ENCODE data around the gene TMEM266. TPM values are rescaled to one million over a fixed set of nuclear protein-coding genes. Genes with fewer than 3 reads are reported as not detected.
A peak's percentile ranks its signal among the peaks of the same experiment; 100 is the strongest.

TMEM266 gene
- total and polyA plus RNA-seq, 2 experiments from 2014 or later, result 0.42 to 5.0 TPM

DNA sequence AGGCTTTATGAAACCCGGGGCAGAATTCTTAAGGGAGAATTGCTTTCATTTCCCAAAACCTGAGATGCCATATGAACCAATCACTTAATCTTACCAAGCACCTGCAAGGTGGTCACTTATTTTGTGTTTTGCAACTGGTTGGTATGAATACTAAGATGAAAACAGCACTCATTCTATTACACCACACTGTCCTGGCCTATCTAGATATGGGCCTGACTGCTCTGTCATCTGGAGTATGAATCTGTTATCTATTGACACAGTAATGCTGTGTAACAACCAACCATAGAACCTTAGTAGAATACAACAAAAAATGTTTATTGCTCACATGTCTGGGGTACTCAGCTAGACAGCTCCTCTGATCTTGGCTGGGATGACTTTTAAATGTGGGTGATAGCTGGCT lies 74.8 kb downstream of the TMEM266 start (continued):
- TF ChIP-seq, protein P1, sequence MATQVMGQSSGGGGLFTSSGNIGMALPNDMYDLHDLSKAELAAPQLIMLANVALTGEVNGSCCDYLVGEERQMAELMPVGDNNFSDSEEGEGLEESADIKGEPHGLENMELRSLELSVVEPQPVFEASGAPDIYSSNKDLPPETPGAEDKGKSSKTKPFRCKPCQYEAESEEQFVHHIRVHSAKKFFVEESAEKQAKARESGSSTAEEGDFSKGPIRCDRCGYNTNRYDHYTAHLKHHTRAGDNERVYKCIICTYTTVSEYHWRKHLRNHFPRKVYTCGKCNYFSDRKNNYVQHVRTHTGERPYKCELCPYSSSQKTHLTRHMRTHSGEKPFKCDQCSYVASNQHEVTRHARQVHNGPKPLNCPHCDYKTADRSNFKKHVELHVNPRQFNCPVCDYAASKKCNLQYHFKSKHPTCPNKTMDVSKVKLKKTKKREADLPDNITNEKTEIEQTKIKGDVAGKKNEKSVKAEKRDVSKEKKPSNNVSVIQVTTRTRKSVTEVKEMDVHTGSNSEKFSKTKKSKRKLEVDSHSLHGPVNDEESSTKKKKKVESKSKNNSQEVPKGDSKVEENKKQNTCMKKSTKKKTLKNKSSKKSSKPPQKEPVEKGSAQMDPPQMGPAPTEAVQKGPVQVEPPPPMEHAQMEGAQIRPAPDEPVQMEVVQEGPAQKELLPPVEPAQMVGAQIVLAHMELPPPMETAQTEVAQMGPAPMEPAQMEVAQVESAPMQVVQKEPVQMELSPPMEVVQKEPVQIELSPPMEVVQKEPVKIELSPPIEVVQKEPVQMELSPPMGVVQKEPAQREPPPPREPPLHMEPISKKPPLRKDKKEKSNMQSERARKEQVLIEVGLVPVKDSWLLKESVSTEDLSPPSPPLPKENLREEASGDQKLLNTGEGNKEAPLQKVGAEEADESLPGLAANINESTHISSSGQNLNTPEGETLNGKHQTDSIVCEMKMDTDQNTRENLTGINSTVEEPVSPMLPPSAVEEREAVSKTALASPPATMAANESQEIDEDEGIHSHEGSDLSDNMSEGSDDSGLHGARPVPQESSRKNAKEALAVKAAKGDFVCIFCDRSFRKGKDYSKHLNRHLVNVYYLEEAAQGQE (IDR thresholded peaks at IDR 0.05; ENCODE audit: unreplicated experiment), result no peak
- no peak for TF ChIP-seq NANOG (IDR thresholded peaks at IDR 0.05; ENCODE audit: borderline replicate concordance)

DNA sequence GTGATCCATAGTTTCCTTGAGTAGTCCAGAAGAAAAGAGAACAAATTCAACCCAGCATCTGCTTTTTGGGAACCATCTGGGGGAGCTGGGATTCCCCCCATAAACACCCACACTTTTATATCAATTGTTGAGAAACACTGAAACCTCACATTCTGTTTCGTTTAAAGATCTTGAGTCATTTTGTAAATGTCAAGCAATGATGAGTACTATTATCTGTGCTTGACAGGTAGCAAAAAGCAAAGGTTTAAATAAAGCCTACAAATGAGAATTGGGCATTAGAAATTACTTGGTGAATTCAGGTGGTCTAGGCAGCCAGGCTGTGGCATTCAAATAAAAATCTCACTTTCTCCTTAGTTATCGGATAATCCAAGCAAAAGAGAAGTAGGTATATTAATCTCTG lies 75.7 kb downstream of the TMEM266 start:
- Mint-ChIP-seq H3K4me3 (no peak overlapping the region), H3K4me1 (peaks cover 18% of the 10 kb centered on the region; the same call in 2 of the 3 replicates), H3K27ac (no peak overlapping the region), H3K27me3 (ENCODE audit: insufficient read depth, low read depth, poor library complexity) (peaks cover 5% of the 10 kb centered on the region), H3K9me3 (no peaks in the 10 kb centered on the region), H3K36me3 (ENCODE audit: low read depth) (no peaks in the 10 kb centered on the region; the same call in 2 of the 3 replicates)
- TF ChIP-seq NANOG (IDR thresholded peaks at IDR 0.05; ENCODE audit: borderline replicate concordance), result no peak
- H3K4me3 ChIP-seq, result no peak overlapping the region
- H3K79me2 ChIP-seq (replicated peaks; ENCODE audit: insufficient read depth), result no peaks in the 10 kb centered on the region
- DNase-seq (ENCODE audit: low spot score), result no peak
- H3K4me2 ChIP-seq, result no peak overlapping the region
- no peaks in the 10 kb centered on the region for H4K20me1 ChIP-seq (replicated peaks; ENCODE audit: insufficient read depth)
- 0 out of 2 replicates have a peak, but pooled peaks cover 3% of the 10 kb centered on the region for H3F3A ChIP-seq (replicated peaks; ENCODE audit: low read depth)
- H3K27me3 ChIP-seq (ENCODE audit: insufficient read depth), result no peaks in the 10 kb centered on the region
- H3K9me2 ChIP-seq (ENCODE audit: insufficient read depth), result no peaks in the 10 kb centered on the region
- no peak overlapping the region for H2AFZ ChIP-seq
- peaks cover 12% of the 10 kb centered on the region for H3K4me1 ChIP-seq (ENCODE audit: insufficient read depth)
- H3K36me3 ChIP-seq (ENCODE audit: insufficient read depth), result no peaks in the 10 kb centered on the region
- no peak overlapping the region for H3K27ac ChIP-seq (ENCODE audit: low read depth)
- ATAC-seq, result no peak

DNA sequence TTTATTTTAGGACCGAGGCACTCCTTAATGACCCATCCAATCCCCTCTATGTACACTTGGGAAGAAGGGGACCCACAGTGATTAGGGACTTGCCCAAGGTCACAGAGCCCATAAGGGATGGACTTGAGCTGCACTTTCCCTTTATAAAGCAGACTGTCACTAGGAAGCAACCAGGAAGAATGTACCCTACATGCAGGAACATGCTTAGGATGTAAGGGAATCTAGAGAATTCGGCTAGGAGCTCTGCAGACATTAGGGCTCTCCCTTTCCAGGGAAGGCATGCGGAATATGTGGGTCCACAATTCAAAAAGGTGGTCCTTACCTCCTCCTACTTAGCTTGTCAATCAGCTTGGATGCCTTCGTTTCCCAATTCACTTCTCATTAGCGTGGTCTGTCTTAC lies 78.7 kb downstream of the TMEM266 start:
- no peak overlapping the region for H3K4me3 ChIP-seq
- no peaks in the 10 kb centered on the region for H3K36me3 ChIP-seq (ENCODE audit: insufficient read depth)
- H2AFZ ChIP-seq, result no peak overlapping the region
- no peak for TF ChIP-seq EZH2phosphoT487 (IDR thresholded peaks at IDR 0.05; ENCODE audit: unreplicated experiment)
- no peak for TF ChIP-seq ZNF114 (CRISPR knock-in tag; IDR thresholded peaks at IDR 0.05)
- H3K9me2 ChIP-seq (ENCODE audit: insufficient read depth), result no peaks in the 10 kb centered on the region
- H3K79me2 ChIP-seq (replicated peaks; ENCODE audit: insufficient read depth), result no peaks in the 10 kb centered on the region
- no peaks in the 10 kb centered on the region for H4K20me1 ChIP-seq (replicated peaks; ENCODE audit: insufficient read depth)
- no peaks in the 10 kb centered on the region for H3K27me3 ChIP-seq (ENCODE audit: insufficient read depth)
- H3K27me3 Mint-ChIP-seq (ENCODE audit: insufficient read depth, low read depth, poor library complexity), result peaks cover 8% of the 10 kb centered on the region
- H3K4me2 ChIP-seq, result 0 out of 2 replicates have a peak overlapping the region, but pooled peaks have one; percentile 21
- H3F3A ChIP-seq (replicated peaks; ENCODE audit: low read depth), result 0 out of 2 replicates have a peak, but pooled peaks cover 3% of the 10 kb centered on the region
- no peaks in the 10 kb centered on the region; the same call in 2 of the 3 replicates for H3K36me3 Mint-ChIP-seq (ENCODE audit: low read depth)
- no peak overlapping the region for H3K27ac Mint-ChIP-seq
- no peak for ATAC-seq
- peak; percentile 35 for DNase-seq (ENCODE audit: low spot score)
- peaks cover 12% of the 10 kb centered on the region for H3K4me1 ChIP-seq (ENCODE audit: insufficient read depth)
- H3K4me3 Mint-ChIP-seq, result no peak overlapping the region
- no peak overlapping the region for H3K27ac ChIP-seq (ENCODE audit: low read depth)
- peaks cover 19% of the 10 kb centered on the region for H3K4me1 Mint-ChIP-seq
- no peaks in the 10 kb centered on the region; the same call in 2 of the 3 replicates for H3K9me3 Mint-ChIP-seq

All from GM23338 (cell line).